HTERT RPE-1 (cell line): ENCODE data around the gene EIPR1.

ENCODE experiments used
- in situ Hi-C: fragments of 300-500 bp; cut with MboI; formaldehyde crosslinking; loops from 4 replicates; pipeline ENCODE4 v1.14.3; 2020; ENCODE audit warnings: low sequenced_read_pairs

The EIPR1 gene

DNA sequence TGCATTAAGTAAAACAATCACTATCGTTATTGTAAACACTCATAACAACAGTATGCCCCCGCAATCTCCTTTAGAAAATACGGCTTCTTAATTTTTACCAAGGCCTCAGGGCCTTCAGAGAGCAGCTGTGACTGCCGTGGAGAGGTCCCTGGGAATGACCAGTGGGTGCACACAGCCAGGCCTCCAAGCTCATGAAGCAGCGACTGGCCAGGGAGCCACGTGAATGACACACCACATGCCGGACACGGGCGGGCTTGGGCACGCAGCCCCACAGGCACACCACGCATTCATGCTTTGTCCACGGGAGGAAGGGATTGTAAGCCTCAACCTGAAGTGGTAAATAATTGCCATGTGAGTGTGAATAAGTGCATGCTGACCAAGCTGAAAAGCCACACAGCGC, 121.0 kb downstream of the EIPR1 start:
- in situ Hi-C loops, result no loop called here

GRCh38 chr2:3256157-3256556, 121.5 kb downstream of the EIPR1 start:
- in situ Hi-C loops, result no loop called here

- in situ Hi-C loops, result no loop called here
Measured at GRCh38 chr2:3254442-3254941, 123.1 kb downstream of the EIPR1 start.

DNA sequence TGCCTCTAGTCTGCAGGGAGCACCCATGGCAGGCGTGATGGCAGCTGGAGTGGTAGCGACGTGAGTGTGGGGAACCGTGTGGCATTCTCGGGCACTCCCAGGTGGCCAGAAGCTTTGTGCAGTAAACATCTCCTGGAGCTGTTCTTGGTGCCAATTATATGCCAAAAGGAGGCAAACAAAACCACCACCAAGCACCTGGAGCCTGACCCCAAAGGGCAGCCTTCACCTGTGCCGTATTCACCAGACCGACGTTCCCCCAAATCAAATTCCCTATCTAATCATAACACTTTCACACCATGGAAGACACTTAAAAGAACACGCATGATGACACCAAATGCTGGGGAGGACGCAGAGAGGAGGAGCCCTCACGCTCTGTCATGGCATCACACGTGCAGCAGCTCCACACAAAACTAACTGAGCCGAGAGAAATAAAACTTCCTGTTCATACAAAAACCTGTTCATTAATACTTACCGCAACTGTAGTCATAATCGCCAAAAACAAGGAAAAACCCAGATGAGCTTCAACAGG, 123.6 kb downstream of the EIPR1 start:
- in situ Hi-C loops, result no loop called here

DNA sequence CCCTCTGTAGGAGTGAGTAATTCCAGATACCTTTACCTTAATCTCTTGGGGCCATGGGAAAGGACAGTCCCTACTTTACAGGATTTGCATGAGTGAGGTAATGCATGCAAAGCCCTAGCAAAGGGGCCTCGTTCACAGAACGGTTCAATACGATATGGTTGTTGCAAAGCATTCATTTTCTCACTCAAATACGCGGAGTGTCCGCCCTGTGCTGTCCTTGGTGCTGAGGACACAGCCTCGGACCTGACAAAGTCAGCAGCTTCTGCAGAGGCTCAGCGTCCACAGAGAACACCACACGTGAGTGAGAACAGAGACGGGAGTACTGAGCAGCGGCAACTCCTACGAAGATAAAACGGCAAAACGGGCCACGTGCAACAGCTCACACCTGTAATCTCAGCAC, 125.7 kb downstream of the EIPR1 start:
- in situ Hi-C loops, result no loop called here

DNA sequence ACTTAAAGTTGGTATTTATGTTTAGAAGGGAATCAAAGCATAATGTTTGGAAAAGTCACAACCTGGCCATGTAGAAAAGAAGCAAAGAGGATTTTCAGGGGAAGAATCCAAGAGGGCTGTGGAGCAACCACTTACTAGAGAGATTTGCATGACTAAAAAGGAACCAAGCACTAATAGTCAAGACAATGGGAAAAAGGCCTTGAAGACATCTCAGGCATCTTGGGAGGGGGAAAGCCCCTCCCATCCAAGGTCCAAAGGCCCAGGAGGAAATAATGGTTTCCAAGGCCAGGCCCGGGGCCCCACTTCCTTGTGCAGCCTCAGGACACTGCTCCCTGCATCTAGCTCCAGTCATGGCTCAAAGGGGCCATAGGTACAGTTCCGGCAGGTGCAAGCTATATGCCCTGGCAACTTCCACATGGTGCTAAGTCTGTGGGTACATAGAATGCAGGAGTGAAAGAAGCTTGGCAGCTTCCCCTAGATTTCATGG, 128.1 kb downstream of the EIPR1 start:
- in situ Hi-C loops, result no loop called here

DNA sequence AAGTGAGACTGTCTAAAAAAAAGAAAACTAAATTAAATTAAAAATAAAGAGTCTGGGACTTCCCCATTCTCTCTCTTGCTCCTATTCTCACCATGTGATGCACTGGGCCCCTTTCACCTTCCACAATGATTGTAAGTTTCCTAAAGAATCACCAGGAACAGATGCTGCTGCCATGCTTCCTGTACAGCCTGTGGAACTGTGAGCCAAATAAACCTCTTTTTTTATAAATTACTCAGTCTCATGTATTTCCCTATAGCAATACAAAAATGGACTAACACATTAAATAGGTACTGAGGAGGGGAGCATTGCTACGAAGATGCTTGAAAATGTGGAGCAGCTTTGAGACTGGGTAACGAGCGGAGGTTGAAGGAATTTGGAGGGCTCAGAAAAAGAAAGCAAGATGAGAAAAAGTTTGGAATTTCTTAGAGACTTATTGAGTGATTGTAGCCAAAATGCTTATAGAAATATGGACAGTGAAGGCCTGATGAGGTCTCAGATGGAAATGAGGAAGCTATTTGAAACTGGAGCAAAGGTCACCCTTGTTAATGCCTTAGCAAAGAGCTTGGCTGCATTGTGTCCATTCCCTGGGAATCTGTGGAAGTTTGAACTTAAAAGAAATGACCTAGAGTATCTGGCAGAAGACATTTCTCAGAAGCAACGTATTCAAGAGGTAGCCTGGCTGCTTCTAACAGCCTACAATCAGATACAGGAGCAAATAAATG, 128.7 kb downstream of the EIPR1 start:
- in situ Hi-C loops, result no loop called here

DNA sequence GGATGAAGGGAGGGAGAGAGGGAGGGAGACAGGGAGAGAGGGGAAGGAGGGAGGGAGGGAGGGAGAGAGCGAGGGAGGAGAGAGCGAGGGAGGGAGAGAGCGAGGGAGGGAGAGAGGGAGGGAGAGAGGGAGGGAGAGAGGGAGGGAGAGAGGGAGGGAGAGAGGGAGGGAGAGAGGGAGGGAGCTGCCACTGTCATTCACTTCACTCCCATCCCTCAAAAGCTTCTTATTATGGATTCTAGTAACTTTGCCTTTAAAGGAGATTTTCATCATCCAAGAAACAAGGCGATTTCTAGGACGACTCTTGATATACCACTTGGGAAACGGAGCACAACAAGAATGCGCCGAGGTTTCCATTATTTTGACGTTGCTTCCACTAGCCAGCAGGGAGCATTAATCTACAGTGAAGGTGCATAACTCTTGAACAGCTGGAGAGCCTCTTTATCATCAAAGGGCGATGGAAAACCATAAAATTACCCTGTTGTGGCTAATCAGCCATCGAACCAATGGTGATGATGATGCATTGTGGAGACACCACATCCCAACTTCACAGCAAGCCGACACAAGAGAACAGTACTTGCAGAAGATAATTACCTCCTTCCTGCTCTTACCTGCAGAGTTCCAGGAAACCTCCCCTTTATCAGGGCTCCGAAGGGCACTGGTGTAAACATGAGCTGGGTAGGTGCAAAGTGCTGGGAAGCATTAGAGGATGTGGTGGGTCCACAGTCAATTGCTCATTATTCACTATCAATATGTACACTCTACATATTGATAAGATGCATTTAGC, 130.5 kb downstream of the EIPR1 start:
- in situ Hi-C loops, result no loop called here

GRCh38 chr2:3246406-3246805, 131.2 kb downstream of the EIPR1 start:
- in situ Hi-C loops, result no loop called here

- in situ Hi-C loops, result no loop called here
Measured at GRCh38 chr2:3244486-3244885, 133.1 kb downstream of the EIPR1 start.

DNA sequence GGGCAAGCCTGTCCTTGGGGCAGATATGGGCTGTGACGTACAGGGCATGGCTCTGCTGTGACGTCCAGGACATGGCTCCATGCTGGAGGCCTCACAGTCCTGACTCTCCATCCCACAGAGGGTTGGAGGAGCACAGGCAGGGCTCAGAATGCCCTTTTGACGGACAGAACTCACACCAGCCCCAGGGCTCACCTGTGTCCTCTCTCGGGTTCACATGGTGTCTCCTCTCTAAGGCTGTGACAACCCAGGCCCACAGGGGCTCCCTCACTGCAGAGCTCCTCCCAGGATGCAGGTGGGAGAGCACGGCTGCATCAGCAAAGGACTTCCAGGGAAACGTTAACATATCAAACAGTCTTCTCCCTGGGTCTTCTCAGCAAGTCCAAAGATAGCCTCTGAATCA, 133.8 kb downstream of the EIPR1 start:
- in situ Hi-C loops, result no loop called here

DNA sequence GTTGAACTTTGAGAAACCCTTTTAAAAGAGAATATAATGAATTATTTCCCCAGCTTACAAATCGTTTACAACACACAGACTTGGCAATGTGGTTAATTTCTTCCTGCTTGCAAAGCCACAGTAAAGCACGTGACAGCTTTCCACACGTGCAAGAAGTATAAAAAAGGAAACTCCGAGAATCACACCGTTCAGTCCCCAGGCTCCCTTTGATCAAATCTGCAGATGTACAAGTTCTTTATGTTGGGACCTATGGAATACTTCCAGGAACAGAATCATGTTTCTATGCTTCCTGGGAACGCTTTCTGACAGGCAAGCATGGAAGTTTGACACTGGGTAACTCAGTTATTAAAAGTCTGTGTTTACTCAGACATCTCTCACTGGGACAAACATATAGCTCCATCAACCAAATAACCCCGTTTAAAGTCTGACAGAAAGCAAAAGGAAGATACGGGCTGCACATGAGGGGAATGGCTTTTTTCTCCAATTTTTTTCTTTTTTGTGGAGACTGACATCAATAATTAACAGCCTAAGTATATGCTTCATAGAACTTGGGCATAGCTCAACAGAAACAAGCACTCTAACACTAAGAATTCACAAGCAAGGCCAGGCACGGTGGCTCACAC, 134.8 kb downstream of the EIPR1 start:
- in situ Hi-C loops, result no loop called here

DNA sequence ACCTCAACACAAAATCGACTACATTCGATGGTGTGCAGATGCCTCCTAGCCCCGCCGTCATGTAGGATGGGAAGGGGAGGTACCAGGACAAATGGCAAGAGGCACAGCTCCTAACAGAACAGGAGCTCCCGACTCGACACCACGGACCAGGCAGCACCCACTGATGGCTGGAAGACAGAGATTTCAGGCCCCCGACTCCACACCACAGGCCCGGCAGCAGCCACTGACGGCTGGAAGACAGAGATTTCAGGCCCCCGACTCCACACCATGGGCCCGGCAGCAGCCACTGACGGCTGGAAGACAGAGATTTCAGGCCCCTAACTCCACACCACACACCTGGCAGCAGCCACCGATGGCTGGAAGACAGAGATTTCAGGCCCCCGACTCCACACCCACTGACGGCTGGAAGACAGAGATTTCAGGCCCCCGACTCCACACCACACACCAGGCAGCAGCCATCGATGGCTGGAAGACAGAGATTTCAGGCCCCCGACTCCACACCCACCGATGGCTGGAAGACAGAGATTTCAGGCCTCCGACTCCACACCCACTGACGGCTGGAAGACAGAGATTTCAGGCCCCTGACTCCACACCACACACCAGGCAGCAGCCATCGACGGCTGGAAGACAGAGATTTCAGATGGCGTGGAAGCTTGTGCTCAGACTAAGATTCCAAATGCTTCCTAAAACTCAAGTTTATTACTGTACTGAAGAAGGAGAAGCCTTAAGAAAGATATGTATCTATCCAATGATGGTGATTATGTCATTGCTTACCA, 135.5 kb downstream of the EIPR1 start:
- in situ Hi-C loops, result no loop called here

GRCh38 chr2:3238951-3239841, 138.4 kb downstream of the EIPR1 start:
- in situ Hi-C loops, result no loop called here

GRCh38 chr2:3236300-3237045, 141.1 kb downstream of the EIPR1 start:
- in situ Hi-C loops, result no loop called here

- in situ Hi-C loops, result no loop called here
Measured at GRCh38 chr2:3233877-3234276, 143.7 kb downstream of the EIPR1 start.

DNA sequence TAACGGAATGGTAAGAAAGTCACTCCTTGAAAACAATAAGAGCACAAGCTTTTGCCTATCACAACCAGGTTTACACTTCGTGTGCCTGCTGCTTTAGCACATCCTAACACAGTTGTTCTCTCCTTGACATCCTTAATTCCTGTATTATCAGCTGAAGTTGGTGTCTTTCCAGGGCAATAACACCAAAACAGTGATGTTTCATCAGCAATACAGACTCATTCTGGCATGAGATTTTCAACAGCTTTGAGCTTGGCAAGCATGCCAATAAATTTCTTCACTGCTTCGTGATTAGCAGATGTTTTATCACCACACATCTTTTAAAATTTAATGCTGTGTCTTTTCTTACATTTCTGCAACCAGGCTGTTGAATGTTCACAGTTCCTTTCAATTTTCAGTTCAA, 148.4 kb downstream of the EIPR1 start:
- in situ Hi-C loops, result no loop called here

- in situ Hi-C loops, result no loop called here
Measured at GRCh38 chr2:3224681-3225080, 152.9 kb downstream of the EIPR1 start.
